CD14-positive monocyte (primary cell): ENCODE results near the gene TAF1A. TPM values are rescaled to one million over a fixed set of nuclear protein-coding genes. Genes with fewer than 3 reads are reported as not detected.
"Not testable (repeated sequence)": the region's sequence is repeated elsewhere in the genome, so short reads cannot be mapped to it uniquely, and the experiment has no call there.

Experiments used
- DNase-seq, 3 donors: peaks; one replicate each; pipeline ENCODE4 v3.0.0-alpha.2; 2011 to 2022
- H2AFZ ChIP-seq: 2 replicates; pipeline ENCODE4 v1.6.0; 2012; ENCODE audit warnings: mild to moderate bottlenecking, low read depth, low read length, inconsistent platforms; ENCODE audit not compliant: insufficient read depth, poor library complexity, severe bottlenecking
- H3K27ac ChIP-seq, 2 donors: 1 replicate in 1 of 2; 2 replicates in 1 of 2; pipeline ENCODE4 v1.5.1; 2012 to 2013; ENCODE audit warnings: low read length in 2 of 2, control low read depth in 1 of 2, inconsistent platforms in 1 of 2, low read depth in 1 of 2, mild to moderate bottlenecking in 1 of 2
- H3K27me3 ChIP-seq, 2 donors: one replicate each; pipeline versions ENCODE4 v1.6.0 to v1.6.1; 2011 to 2013; ENCODE audit warnings: low read length in 2 of 2; ENCODE audit not compliant: control insufficient read depth in 2 of 2, insufficient read depth in 2 of 2
- H3K36me3 ChIP-seq, 2 donors: replicated peaks in 1 of 2; 1 replicate in 1 of 2; 2 replicates in 1 of 2; pipeline versions ENCODE4 v1.5.1 to v1.6.1; 2012 to 2013; ENCODE audit warnings: low read length in 2 of 2, control low read depth in 1 of 2, inconsistent platforms in 1 of 2, mild to moderate bottlenecking in 1 of 2; ENCODE audit not compliant: insufficient read depth in 2 of 2, control insufficient read depth in 1 of 2
- H3K4me1 ChIP-seq, 2 donors: 1 replicate in 1 of 2; 2 replicates in 1 of 2; pipeline versions ENCODE4 v1.5.1 to v1.6.1; 2012 to 2013; ENCODE audit warnings: low read length in 2 of 2, control low read depth in 1 of 2, inconsistent platforms in 1 of 2, mild to moderate bottlenecking in 1 of 2, moderate library complexity in 1 of 2; ENCODE audit not compliant: insufficient read depth in 2 of 2, control insufficient read depth in 1 of 2
- H3K4me2 ChIP-seq: replicated peaks from 2 replicates; pipeline ENCODE3; 2012; ENCODE audit warnings: low read length, moderate library complexity, mild to moderate bottlenecking; ENCODE audit not compliant: poor library complexity, severe bottlenecking; ENCODE audit errors: extremely low read depth
- H3K4me3 ChIP-seq, 3 experiments: fragments of 200-600 bp in 1 of 3; sonication (generic) in 1 of 3; replicated peaks in 1 of 3; 1 replicate in 2 of 3; 2 replicates in 1 of 3; pipeline ENCODE4 v1.5.1; 2011 to 2013; ENCODE audit warnings: low read length in 3 of 3, mild to moderate bottlenecking in 3 of 3, control low read depth in 2 of 3, low read depth in 2 of 3, inconsistent platforms in 1 of 3, moderate library complexity in 1 of 3
- H3K79me2 ChIP-seq: 2 replicates; pipeline ENCODE4 v1.6.0; 2012; ENCODE audit warnings: mild to moderate bottlenecking, control low read depth, inconsistent platforms, low read length, moderate library complexity; ENCODE audit not compliant: insufficient read depth
- H3K9ac ChIP-seq: 2 replicates; pipeline ENCODE4 v1.6.0; 2017; ENCODE audit warnings: low read length, mild to moderate bottlenecking; ENCODE audit not compliant: insufficient read depth, poor library complexity, severe bottlenecking
- H3K9me3 ChIP-seq, 2 donors: replicated peaks in 1 of 2; 1 replicate in 1 of 2; 2 replicates in 1 of 2; pipeline versions ENCODE4 v1.5.1 to v1.6.1; 2012 to 2013; ENCODE audit warnings: low read length in 2 of 2, control low read depth in 1 of 2; ENCODE audit not compliant: control insufficient read depth in 1 of 2, insufficient read depth in 1 of 2
- H4K20me1 ChIP-seq: 2 replicates; pipeline ENCODE4 v1.6.0; 2012; ENCODE audit warnings: mild to moderate bottlenecking, low read length, control low read depth, moderate library complexity; ENCODE audit not compliant: insufficient read depth
- H3K27ac Mint-ChIP-seq, 7 donors: one replicate each; pipeline ENCODE4 v1.8.0; 2020; ENCODE audit warnings: mild to moderate bottlenecking in 7 of 7, mixed read lengths in 7 of 7, moderate library complexity in 6 of 7, inconsistent platforms in 2 of 7
- H3K27me3 Mint-ChIP-seq, 3 donors: one replicate each; pipeline ENCODE4 v1.8.0; 2021 to 2022; ENCODE audit warnings: low read depth in 3 of 3, mild to moderate bottlenecking in 3 of 3, mixed read lengths in 3 of 3, moderate library complexity in 3 of 3, inconsistent platforms in 1 of 3
- H3K36me3 Mint-ChIP-seq, 2 donors: one replicate each; pipeline ENCODE4 v1.8.0; 2020; ENCODE audit warnings: mixed read lengths in 2 of 2, inconsistent platforms in 1 of 2, mild to moderate bottlenecking in 1 of 2
- H3K4me1 Mint-ChIP-seq: one replicate; pipeline ENCODE4 v1.8.0; 2020; ENCODE audit warnings: mild to moderate bottlenecking, mixed read lengths
- H3K4me3 Mint-ChIP-seq, 2 donors: one replicate each; pipeline ENCODE4 v1.8.0; 2020; ENCODE audit warnings: mild to moderate bottlenecking in 2 of 2, mixed read lengths in 2 of 2, moderate library complexity in 1 of 2
- H3K9me3 Mint-ChIP-seq, 7 donors: one replicate each; pipeline ENCODE4 v1.8.0; 2020 to 2022; ENCODE audit warnings: mixed read lengths in 7 of 7, mild to moderate bottlenecking in 6 of 7, moderate library complexity in 6 of 7, inconsistent platforms in 2 of 7
- WGBS: methylation state at CpG from one replicate; pipeline ENCODE4 v1.1.5; 2013; ENCODE audit warnings: missing lambda C conversion rate; ENCODE audit not compliant: insufficient coverage; 5-methylcytosine and 5-hydroxymethylcytosine counted together
- intact Hi-C, 2 donors: fragments of 100-400 bp; cut with micrococcal nuclease; formaldehyde crosslinking; loops; one replicate each; pipeline versions ENCODE4 v1.15.0 to v1.15.1; 2023
- polyA plus RNA-seq, 3 donors: library from polyadenylated mRNA; depleted of rRNA in 1 of 3; unstranded in 2 of 3; stranded (reverse) in 1 of 3; fragments of 300-500 nt in 2 of 3; fragments of >200 nt in 1 of 3; fragmentation: Illumina TruSeq in 2 of 3; gene quantifications; 1 replicate in 2 of 3; 2 replicates in 1 of 3; pipeline ENCODE4 v1.2.3, GENCODE V29; 2012 to 2021
- TF ChIP-seq, protein P1 (sequence below): fragments of 200-600 bp; IDR thresholded peaks from one replicate; pipeline ENCODE4 v1.8.0; 2022; ENCODE audit warnings: antibody characterized with exemption, mild to moderate bottlenecking

The TAF1A gene
- polyA plus RNA-seq, 3 donors = 1.3 to 5.1 (median 2.5) TPM

DNA sequence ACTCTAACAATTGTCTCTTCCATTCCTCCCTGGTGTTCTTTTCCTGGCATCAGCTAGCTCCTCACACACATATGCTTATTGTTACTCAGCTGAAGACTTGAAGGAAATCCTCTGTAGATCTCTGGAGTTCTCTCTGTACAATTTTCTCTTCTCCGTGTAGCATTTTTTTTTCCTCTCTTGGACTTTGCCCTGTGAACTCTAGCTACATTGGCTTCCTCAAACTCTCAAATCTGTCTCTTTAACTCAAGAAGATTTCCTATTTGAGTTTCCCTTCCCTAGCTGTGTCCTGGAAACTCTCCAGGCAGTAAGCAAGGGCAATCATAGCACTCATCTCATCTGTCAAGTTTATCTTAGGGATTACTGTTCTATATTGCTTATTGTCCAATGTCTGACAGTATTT lies 23.9 kb upstream of the TAF1A start:
- Histone ChIP-seq H3K27ac (no peak overlapping the region), H3K36me3 (no peaks in the 10 kb centered on the region), H2AFZ (no peak overlapping the region), H4K20me1 (no peaks in the 10 kb centered on the region), H3K4me3 (no peak overlapping the region), H3K9me3 (no peaks in the 10 kb centered on the region), H3K9ac (no peak overlapping the region), H3K79me2 (peaks cover 5% of the 10 kb centered on the region), H3K27me3 (peaks cover 8 to 26% of the 10 kb centered on the region in 2 donors), H3K4me1 (peaks cover 5 to 9% of the 10 kb centered on the region in 2 donors), H3K4me2 (no peak overlapping the region)
- no peak overlapping the region for H3K27ac Mint-ChIP-seq
- TF ChIP-seq, protein P1, sequence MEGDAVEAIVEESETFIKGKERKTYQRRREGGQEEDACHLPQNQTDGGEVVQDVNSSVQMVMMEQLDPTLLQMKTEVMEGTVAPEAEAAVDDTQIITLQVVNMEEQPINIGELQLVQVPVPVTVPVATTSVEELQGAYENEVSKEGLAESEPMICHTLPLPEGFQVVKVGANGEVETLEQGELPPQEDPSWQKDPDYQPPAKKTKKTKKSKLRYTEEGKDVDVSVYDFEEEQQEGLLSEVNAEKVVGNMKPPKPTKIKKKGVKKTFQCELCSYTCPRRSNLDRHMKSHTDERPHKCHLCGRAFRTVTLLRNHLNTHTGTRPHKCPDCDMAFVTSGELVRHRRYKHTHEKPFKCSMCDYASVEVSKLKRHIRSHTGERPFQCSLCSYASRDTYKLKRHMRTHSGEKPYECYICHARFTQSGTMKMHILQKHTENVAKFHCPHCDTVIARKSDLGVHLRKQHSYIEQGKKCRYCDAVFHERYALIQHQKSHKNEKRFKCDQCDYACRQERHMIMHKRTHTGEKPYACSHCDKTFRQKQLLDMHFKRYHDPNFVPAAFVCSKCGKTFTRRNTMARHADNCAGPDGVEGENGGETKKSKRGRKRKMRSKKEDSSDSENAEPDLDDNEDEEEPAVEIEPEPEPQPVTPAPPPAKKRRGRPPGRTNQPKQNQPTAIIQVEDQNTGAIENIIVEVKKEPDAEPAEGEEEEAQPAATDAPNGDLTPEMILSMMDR = no peak
- peaks cover 9% of the 10 kb centered on the region for H3K4me1 Mint-ChIP-seq
- intact Hi-C loops = no loop called here
- peaks cover 2 to 15% (median 7%) of the 10 kb centered on the region in 7 donors for H3K9me3 Mint-ChIP-seq
- H3K27me3 Mint-ChIP-seq = peaks cover 8 to 25% (median 17%) of the 10 kb centered on the region in 3 donors
- WGBS = 78% methylated on average over 1 of the region's 1 CpG
- no peak for DNase-seq
- peak overlapping the region in 1 of 2 donors; percentile 22 for H3K4me3 Mint-ChIP-seq
- H3K36me3 Mint-ChIP-seq = no peaks in the 10 kb centered on the region

DNA sequence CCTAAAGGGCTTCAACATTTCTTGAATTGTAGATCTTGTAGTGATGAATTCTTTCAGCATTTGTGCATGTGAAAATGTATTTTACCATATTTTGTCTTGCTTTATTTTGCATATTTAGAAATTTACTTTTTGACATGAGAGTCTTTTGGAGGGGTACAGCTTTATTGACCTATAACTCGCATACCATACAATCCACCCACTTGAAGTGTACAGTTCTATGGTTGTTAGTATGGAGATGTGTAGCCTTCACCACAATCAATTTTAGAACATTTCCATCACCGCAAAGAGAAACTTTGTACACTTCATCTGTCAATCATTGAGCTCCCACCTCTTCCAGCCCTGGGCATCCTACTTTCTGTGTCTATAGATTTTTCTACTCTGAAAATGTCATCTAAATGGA lies 21.0 kb upstream of the TAF1A start:
- H3K4me1 Mint-ChIP-seq = no peaks in the 10 kb centered on the region
- Histone ChIP-seq H3K79me2 (no peaks in the 10 kb centered on the region), H2AFZ (no peak overlapping the region), H3K4me1 (no peaks in the 10 kb centered on the region), H3K27ac (no peak overlapping the region), H3K9ac (no peak overlapping the region), H3K9me3 (no peaks in the 10 kb centered on the region), H3K36me3 (no peaks in the 10 kb centered on the region), H4K20me1 (no peaks in the 10 kb centered on the region), H3K4me2 (no peak overlapping the region), H3K27me3 (peaks cover 6 to 16% of the 10 kb centered on the region in 2 donors), H3K4me3 (no peak overlapping the region)
- peaks cover 7 to 22% (median 12%) of the 10 kb centered on the region in 3 donors for H3K27me3 Mint-ChIP-seq
- no peak overlapping the region for H3K27ac Mint-ChIP-seq
- H3K4me3 Mint-ChIP-seq = no peak overlapping the region
- intact Hi-C loops = no loop called here
- no peak for DNase-seq
- peaks cover 2 to 15% (median 9%) of the 10 kb centered on the region in 7 donors for H3K9me3 Mint-ChIP-seq
- no peaks in the 10 kb centered on the region for H3K36me3 Mint-ChIP-seq
- TF ChIP-seq, protein P1 = no peak
- WGBS = no CpG with 5 or more reads among the region's 2 CpGs

DNA sequence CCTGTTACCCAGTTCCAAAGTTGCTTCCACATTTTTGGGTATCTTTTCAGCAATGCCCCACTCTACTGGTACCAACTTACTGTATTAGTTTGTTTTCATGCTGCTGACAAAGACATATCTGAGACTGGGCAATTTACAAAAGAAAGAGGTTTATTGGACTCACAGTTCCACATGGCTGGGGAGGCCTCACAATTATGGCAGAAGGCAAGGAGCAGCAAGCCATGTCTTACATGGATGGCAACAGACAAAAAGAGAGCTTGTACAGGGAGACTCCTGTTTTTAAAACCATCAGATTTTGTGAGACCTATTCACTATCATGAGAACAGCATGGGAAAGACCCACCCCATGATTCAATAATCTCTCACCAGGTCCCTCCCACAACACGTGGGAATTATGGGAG lies 19.4 kb upstream of the TAF1A start:
- H3K4me3 ChIP-seq, H4K20me1 ChIP-seq, DNase-seq, H3K79me2 ChIP-seq, H3K4me1 ChIP-seq, H3K4me2 ChIP-seq, H3K36me3 Mint-ChIP-seq, H3K4me3 Mint-ChIP-seq, H3K9ac ChIP-seq, H3K4me1 Mint-ChIP-seq, H2AFZ ChIP-seq, H3K9me3 ChIP-seq, H3K36me3 ChIP-seq, H3K27ac Mint-ChIP-seq, intact Hi-C loops, H3K27ac ChIP-seq: not testable (repeated sequence)
- peaks cover 3 to 13% of the 10 kb centered on the region in 2 donors for H3K27me3 ChIP-seq
- H3K27me3 Mint-ChIP-seq = peaks cover 4 to 17% (median 16%) of the 10 kb centered on the region in 3 donors
- peaks cover 2 to 15% (median 9%) of the 10 kb centered on the region in 7 donors for H3K9me3 Mint-ChIP-seq
- WGBS = no CpG with 5 or more reads among the region's 1 CpG
